ENCODE data around the gene EMP1.
A peak's percentile ranks its signal among the peaks of the same experiment; 100 is the strongest.

DNA sequence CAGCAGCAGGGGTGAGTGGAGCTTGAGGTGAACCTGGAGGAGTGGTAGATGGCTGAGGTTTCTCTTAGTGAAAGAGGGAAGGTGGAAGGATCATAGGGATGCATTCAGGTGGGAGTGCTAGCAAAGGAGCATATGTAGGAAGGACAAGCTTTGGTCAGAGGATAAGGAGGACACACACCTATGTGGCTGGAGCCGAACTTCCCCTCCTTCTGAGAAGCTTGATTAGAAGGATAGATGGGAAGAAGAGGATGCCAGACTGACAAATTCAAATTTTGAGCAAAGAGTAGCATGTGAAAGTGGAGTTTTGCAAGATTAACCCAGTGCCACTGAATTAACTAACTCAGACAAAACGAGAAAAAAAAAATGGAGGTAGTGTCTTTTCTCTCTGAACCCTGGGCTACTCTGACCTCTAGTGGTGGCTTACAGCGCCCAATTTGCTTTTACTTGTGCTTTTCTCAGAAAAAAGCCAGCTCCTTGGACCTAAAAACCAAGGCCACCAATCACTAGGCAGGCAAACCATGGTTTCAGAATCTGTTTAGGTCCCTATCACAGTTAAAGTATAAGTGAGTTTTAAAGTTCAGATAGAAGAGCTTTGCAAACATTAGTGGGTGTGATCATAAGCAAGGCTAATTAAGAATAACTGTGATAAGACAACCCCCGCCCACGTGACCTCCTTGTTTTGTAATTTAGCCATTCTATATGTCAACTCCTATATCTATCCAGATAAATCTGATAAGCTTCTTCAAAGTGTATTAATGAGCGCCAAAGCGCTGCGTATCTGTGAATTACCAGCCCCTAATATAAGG lies 15.5 kb downstream of the EMP1 start:
- TF ChIP-seq CTCF (IDR thresholded peaks at IDR 0.05), result peak; percentile 54 to 78 (median 71)
- no peak for TF ChIP-seq POLR2A (IDR thresholded peaks at IDR 0.05)

Data from ovary (tissue), 3 donors.